Mucosa of descending colon (tissue), 3 donors: ENCODE data around the gene COMMD8. TPM values are rescaled to one million over a fixed set of nuclear protein-coding genes. Genes with fewer than 3 reads are reported as not detected.

Experiments used
- ATAC-seq: fragments of 200-7000 bp; cut with Tn5 transposase; one replicate; pipeline ENCODE4 v1.9.1; 2020; ENCODE audit warnings: mild to moderate bottlenecking, moderate library complexity
- DNase-seq, 3 donors: peaks; one replicate each; pipeline ENCODE4 v3.0.0-alpha.2; 2020
- H3K36me3 ChIP-seq: fragments of 200-600 bp; one replicate; pipeline ENCODE4 v1.8.0; 2021; ENCODE audit warnings: low read depth, mild to moderate bottlenecking
- H3K4me1 ChIP-seq: fragments of 200-600 bp; one replicate; pipeline ENCODE4 v1.8.0; 2021; ENCODE audit warnings: low read depth, mild to moderate bottlenecking
- H3K4me3 ChIP-seq: fragments of 200-600 bp; one replicate; pipeline ENCODE4 v1.8.0; 2021; ENCODE audit warnings: mild to moderate bottlenecking
- H3K9me3 ChIP-seq: fragments of 200-600 bp; one replicate; pipeline ENCODE4 v1.8.0; 2021; ENCODE audit warnings: mild to moderate bottlenecking
- intact Hi-C, 2 donors: fragments of 100-400 bp; cut with DNase I in 1 of 2; cut with micrococcal nuclease in 1 of 2; formaldehyde crosslinking; loops; one replicate each; pipeline versions ENCODE4 v1.11.0 to v1.11.1; 2022; cut with DNase I, micrococcal nuclease
- total RNA-seq, 3 donors: library from RNA; stranded (reverse); fragmentation: NEBNext Ultra II Directional in 2 of 3; extraction: Animal tissue kit (Norgen Biotek cat#: 25700) in 2 of 3; gene quantifications; one replicate each; pipeline versions ENCODE4 v1.2.1 to v1.2.4, GENCODE V29; 2021 to 2023
- TF ChIP-seq, protein P1 (sequence below): fragments of 200-600 bp; IDR thresholded peaks from one replicate; pipeline ENCODE4 v1.8.0; 2022; ENCODE audit warnings: antibody characterized with exemption, mild to moderate bottlenecking
- donor health status: DM: no; HTN: no; CAD: no; lungs with moderate emphysema.
- donor health status: DM: no; HTN: no; CAD: no.
- donor health status: DM: no; HTN: yes; CAD: no.

The COMMD8 gene
- total RNA-seq, 3 donors from 2014 or later, result 11.3 to 16.4 (median 14.5) TPM

- Histone ChIP-seq H3K36me3 (no peaks in the 10 kb centered on the region), H3K4me1 (no peaks in the 10 kb centered on the region), H3K9me3 (no peaks in the 10 kb centered on the region), H3K4me3 (no peak overlapping the region)
- TF ChIP-seq, protein P1, sequence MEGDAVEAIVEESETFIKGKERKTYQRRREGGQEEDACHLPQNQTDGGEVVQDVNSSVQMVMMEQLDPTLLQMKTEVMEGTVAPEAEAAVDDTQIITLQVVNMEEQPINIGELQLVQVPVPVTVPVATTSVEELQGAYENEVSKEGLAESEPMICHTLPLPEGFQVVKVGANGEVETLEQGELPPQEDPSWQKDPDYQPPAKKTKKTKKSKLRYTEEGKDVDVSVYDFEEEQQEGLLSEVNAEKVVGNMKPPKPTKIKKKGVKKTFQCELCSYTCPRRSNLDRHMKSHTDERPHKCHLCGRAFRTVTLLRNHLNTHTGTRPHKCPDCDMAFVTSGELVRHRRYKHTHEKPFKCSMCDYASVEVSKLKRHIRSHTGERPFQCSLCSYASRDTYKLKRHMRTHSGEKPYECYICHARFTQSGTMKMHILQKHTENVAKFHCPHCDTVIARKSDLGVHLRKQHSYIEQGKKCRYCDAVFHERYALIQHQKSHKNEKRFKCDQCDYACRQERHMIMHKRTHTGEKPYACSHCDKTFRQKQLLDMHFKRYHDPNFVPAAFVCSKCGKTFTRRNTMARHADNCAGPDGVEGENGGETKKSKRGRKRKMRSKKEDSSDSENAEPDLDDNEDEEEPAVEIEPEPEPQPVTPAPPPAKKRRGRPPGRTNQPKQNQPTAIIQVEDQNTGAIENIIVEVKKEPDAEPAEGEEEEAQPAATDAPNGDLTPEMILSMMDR, result no peak
- no peak for ATAC-seq
- no peak for DNase-seq
- intact Hi-C loops, result no loop called here
Observed at GRCh38 chr4:47432749-47433148, 30.8 kb downstream of the COMMD8 start.

DNA sequence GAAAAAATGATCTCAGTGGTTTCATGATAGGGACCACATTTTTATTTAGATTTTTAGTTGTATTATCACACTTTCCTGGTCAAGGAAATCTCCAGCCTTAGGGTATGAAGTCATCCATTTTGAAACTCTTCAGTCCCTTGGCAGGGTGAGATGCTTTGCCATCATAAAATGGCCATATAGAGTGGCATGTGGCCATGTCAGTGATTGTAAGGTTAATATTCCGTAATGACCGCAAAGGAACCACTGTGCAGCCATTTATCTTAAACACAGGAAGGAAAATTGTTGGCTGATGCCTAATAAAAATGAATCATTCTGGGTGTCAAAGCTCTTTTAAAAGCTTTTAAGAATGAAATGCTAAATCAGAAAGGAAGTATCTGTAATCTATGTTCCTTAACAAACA, 35.6 kb downstream of the COMMD8 start:
- H3K36me3 ChIP-seq, result no peaks in the 10 kb centered on the region
- no peak overlapping the region for H3K4me3 ChIP-seq
- TF ChIP-seq, protein P1, result no peak
- no peaks in the 10 kb centered on the region for H3K9me3 ChIP-seq
- intact Hi-C loops, result no loop called here
- ATAC-seq, result no peak
- DNase-seq, result no peak
- H3K4me1 ChIP-seq, result no peaks in the 10 kb centered on the region

DNA sequence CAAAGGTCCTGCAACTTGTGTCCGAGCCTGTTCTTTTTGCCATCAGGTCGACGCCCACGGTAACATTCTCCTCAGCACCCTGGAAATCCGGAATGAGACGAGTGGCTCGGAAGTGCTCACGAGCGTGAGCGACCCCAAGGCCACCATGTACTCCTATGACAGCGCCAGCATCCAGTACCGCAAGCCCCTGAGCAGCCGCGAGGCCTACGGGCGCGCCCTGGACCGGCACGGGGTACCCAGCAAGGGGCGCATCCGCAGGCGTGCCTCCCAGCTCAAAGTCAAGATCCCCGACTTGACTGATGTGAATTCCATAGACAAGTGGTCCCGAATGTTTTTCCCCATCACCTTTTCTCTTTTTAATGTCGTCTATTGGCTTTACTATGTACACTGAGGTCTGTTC, 37.9 kb downstream of the COMMD8 start:
- H3K4me3 ChIP-seq, result no peak overlapping the region
- no peak for ATAC-seq
- intact Hi-C loops, result no loop called here
- TF ChIP-seq, protein P1, result no peak
- peak in 1 of 3 donors; percentile 43 for DNase-seq
- no peaks in the 10 kb centered on the region for H3K36me3 ChIP-seq
- H3K9me3 ChIP-seq, result no peaks in the 10 kb centered on the region
- no peaks in the 10 kb centered on the region for H3K4me1 ChIP-seq

DNA sequence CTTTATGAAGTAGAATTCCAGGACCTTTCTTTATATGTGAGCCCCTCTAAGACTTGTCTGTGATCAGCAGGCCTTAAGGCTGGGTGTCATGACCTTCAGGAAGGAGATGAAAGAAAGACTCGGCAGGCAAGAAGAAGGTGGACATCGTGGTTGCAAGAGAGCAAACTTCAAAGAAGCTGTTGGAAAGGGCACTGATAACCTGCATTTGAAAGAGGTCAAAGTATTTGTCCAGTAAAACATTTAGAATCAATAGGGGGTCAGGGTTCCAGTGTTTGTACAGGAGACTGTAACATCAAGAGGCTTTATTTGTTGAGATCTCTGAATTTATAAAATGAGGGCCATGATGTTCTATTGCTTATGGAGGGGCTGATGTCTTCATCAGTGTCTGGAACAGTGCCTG, 44.2 kb downstream of the COMMD8 start:
- intact Hi-C loops, result no loop called here
- ATAC-seq, result no peak

DNA sequence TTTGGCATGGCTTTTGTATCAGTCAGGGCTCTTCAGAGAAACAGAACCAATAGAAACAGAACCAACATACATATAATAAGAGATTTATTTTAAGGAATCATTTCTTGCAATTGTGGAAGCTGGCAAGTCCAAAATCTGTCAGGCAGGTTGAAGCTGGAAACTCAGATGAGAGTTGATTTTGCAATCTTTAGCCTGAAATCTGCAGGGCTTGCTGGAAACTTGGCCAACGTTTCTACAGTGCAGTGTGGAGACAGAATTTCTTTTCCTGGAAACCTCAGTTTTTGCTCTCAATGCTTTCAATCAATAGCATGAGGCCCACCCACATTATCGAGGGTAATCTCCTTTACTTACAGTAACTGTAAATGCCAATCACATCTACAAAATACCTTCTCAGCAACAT, 45.4 kb downstream of the COMMD8 start:
- TF ChIP-seq, protein P1, result no peak
- no peak overlapping the region for H3K4me3 ChIP-seq
- no peaks in the 10 kb centered on the region for H3K4me1 ChIP-seq
- H3K9me3 ChIP-seq, result no peaks in the 10 kb centered on the region
- intact Hi-C loops, result no loop called here
- DNase-seq (no peak), ATAC-seq (no peak)
- H3K36me3 ChIP-seq, result no peaks in the 10 kb centered on the region

More for the DNA sequence above, 44.2 kb downstream of the COMMD8 start:
- no peaks in the 10 kb centered on the region for H3K36me3 ChIP-seq
- H3K9me3 ChIP-seq, result no peaks in the 10 kb centered on the region
- DNase-seq, result no peak
- TF ChIP-seq, protein P1, result no peak
- no peak overlapping the region for H3K4me3 ChIP-seq
- no peaks in the 10 kb centered on the region for H3K4me1 ChIP-seq

DNA sequence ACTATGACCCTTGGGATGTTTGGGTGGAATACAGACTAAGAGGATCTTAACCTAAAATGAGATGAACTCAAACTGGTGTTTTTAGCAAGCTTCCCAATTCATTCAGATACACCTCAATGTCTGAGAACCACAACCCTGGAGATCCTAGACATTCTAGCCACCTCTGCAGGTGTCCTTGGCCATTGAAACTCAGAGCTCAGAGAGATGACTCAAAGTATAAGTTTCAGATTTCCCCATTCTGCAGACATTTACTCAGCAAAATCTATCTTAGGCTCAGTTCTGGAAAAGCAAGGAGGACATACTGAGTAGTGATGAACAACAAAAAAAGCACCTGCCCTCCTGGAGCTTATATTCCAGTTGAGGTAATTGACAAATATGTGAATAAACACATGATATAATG, 47.8 kb downstream of the COMMD8 start:
- no peak for DNase-seq
- TF ChIP-seq, protein P1, result no peak
- H3K9me3 ChIP-seq, result no peaks in the 10 kb centered on the region
- no peak overlapping the region for H3K4me3 ChIP-seq
- H3K36me3 ChIP-seq, result no peaks in the 10 kb centered on the region
- no peaks in the 10 kb centered on the region for H3K4me1 ChIP-seq
- intact Hi-C loops, result no loop called here
- no peak for ATAC-seq
